Liver (tissue), 9 donors: Measurements from ENCODE around the gene MGAT4A. TPM values are rescaled to one million over a fixed set of nuclear protein-coding genes. Genes with fewer than 3 reads are reported as not detected.
A peak's percentile ranks its signal among the peaks of the same experiment; 100 is the strongest.

ENCODE experiments used
- DNase-seq: peaks from one replicate; pipeline ENCODE4 v3.0.0-alpha.2; 2017; ENCODE audit warnings: low spot score
- H3K27ac ChIP-seq, 2 donors: one replicate each; pipeline ENCODE4 v1.7.0; 2013; ENCODE audit warnings: inconsistent platforms in 2 of 2, low read length in 2 of 2, control low read depth in 1 of 2, low read depth in 1 of 2, mild to moderate bottlenecking in 1 of 2
- H3K27me3 ChIP-seq, 4 donors: one replicate each; pipeline versions ENCODE4 v1.6.1 to v1.7.0; 2013; ENCODE audit warnings: low read length in 3 of 4, inconsistent platforms in 1 of 4, mild to moderate bottlenecking in 1 of 4, moderate library complexity in 1 of 4; ENCODE audit not compliant: control insufficient read depth in 4 of 4, insufficient read depth in 4 of 4
- H3K36me3 ChIP-seq, 4 donors: one replicate each; pipeline versions ENCODE4 v1.6.1 to v1.7.0; 2013; ENCODE audit warnings: low read length in 3 of 4, mild to moderate bottlenecking in 3 of 4, low read depth in 1 of 4, moderate library complexity in 1 of 4; ENCODE audit not compliant: control insufficient read depth in 4 of 4, insufficient read depth in 3 of 4
- H3K4me1 ChIP-seq, 4 donors: one replicate each; pipeline versions ENCODE4 v1.6.1 to v1.7.0; 2013; ENCODE audit warnings: low read length in 3 of 4, mild to moderate bottlenecking in 3 of 4, moderate library complexity in 1 of 4; ENCODE audit not compliant: control insufficient read depth in 4 of 4, insufficient read depth in 4 of 4
- H3K4me3 ChIP-seq, 3 donors: one replicate each; pipeline versions ENCODE4 v1.6.1 to v1.7.0; 2013; ENCODE audit warnings: low read length in 3 of 3, control low read depth in 1 of 3, low read depth in 1 of 3, mild to moderate bottlenecking in 1 of 3
- H3K9ac ChIP-seq, 2 donors: one replicate each; pipeline ENCODE4 v1.7.0; 2013; ENCODE audit warnings: low read length in 2 of 2, mild to moderate bottlenecking in 2 of 2, moderate library complexity in 2 of 2, control low read depth in 1 of 2, low read depth in 1 of 2
- H3K9me3 ChIP-seq, 4 donors: one replicate each; pipeline versions ENCODE4 v1.6.1 to v1.7.0; 2013; ENCODE audit warnings: low read length in 3 of 4; ENCODE audit not compliant: control insufficient read depth in 4 of 4
- ATF3 ChIP-seq: IDR thresholded peaks from 2 replicates; pipeline ENCODE4 v1.6.1; 2016; ENCODE audit warnings: antibody characterized with exemption
- CTCF ChIP-seq: fragments of 150-350 bp; IDR thresholded peaks from 2 replicates; pipeline ENCODE4 v1.5.1; 2017; ENCODE audit warnings: improper control_type of control experiment, low read depth, low read length; ENCODE audit not compliant: missing input control
- EGR1 ChIP-seq, 2 donors: IDR thresholded peaks; 2 replicates each; pipeline ENCODE4 v1.6.1; 2016 to 2018; ENCODE audit warnings: antibody characterized with exemption in 2 of 2, low read depth in 2 of 2
- FOXA2 ChIP-seq: IDR thresholded peaks from 2 replicates; pipeline ENCODE4 v1.6.1; 2016; ENCODE audit warnings: antibody characterized with exemption
- GABPA ChIP-seq, 2 donors: IDR thresholded peaks in 1 of 2; conservative IDR thresholded peaks in 1 of 2; 2 replicates each; pipeline ENCODE4 v1.6.1; 2016; ENCODE audit warnings: antibody characterized with exemption in 2 of 2, mild to moderate bottlenecking in 1 of 2, moderate library complexity in 1 of 2
- HNF4A ChIP-seq, 2 donors: conservative IDR thresholded peaks; 2 replicates each; pipeline ENCODE4 v1.6.1; 2016; ENCODE audit warnings: antibody characterized with exemption in 2 of 2, mild to moderate bottlenecking in 2 of 2
- HNF4G ChIP-seq: IDR thresholded peaks from 2 replicates; pipeline ENCODE4 v1.6.1; 2016; ENCODE audit warnings: antibody characterized with exemption
- JUND ChIP-seq, 2 donors: IDR thresholded peaks; 2 replicates each; pipeline ENCODE4 v1.6.1; 2016; ENCODE audit warnings: antibody characterized with exemption in 2 of 2
- MAX ChIP-seq: IDR thresholded peaks from 2 replicates; pipeline ENCODE4 v1.6.1; 2016; ENCODE audit warnings: antibody characterized with exemption
- RAD21 ChIP-seq, 2 donors: IDR thresholded peaks; 2 replicates each; pipeline ENCODE4 v1.6.1; 2016; ENCODE audit warnings: antibody characterized with exemption in 2 of 2, mild to moderate bottlenecking in 2 of 2
- REST ChIP-seq: IDR thresholded peaks from 2 replicates; pipeline ENCODE4 v1.6.1; 2016; ENCODE audit warnings: antibody characterized with exemption, mild to moderate bottlenecking
- RXRA ChIP-seq, 2 donors: IDR thresholded peaks; 2 replicates each; pipeline ENCODE4 v1.6.1; 2017 to 2018; ENCODE audit warnings: antibody characterized with exemption in 2 of 2, mild to moderate bottlenecking in 1 of 2
- SP1 ChIP-seq: IDR thresholded peaks from 2 replicates; pipeline ENCODE4 v1.6.1; 2018; ENCODE audit warnings: antibody characterized with exemption, mild to moderate bottlenecking
- TAF1 ChIP-seq: conservative IDR thresholded peaks from 2 replicates; pipeline ENCODE4 v1.6.1; 2016; ENCODE audit warnings: antibody characterized with exemption, mild to moderate bottlenecking
- YY1 ChIP-seq: IDR thresholded peaks from 2 replicates; pipeline ENCODE4 v1.6.1; 2016; ENCODE audit warnings: antibody characterized with exemption, mild to moderate bottlenecking
- WGBS: extraction: QIAGEN DNeasy Blood & Tissue Kit; methylation state at CpG from one replicate; pipeline ENCODE4 v1.1.7; 2013; 5-methylcytosine and 5-hydroxymethylcytosine counted together
- polyA plus RNA-seq, 2 donors: library from polyadenylated mRNA; stranded (reverse) in 1 of 2; unstranded in 1 of 2; fragments of 200-250 nt in 1 of 2; fragments of >200 nt in 1 of 2; fragmentation: Nextera tagmentation in 1 of 2; extraction: Ambion mirVana in 1 of 2; gene quantifications; one replicate each; pipeline versions ENCODE4 v1.2.1 to v1.2.3, GENCODE V29; 2013 to 2015
- total RNA-seq, 2 donors: library from RNA; depleted of rRNA; stranded (reverse); fragments of >200 nt; gene quantifications; one replicate each; pipeline ENCODE4 v1.2.3, GENCODE V29; 2014
- donor health status: healthy.
- donor health status: healthy.
- donor health status: healthy.
- donor health status: healthy.
- donor health status: healthy.

Gene MGAT4A
- total and polyA plus RNA-seq, 4 donors = 2.7 to 17.3 (median 5.4) TPM

GRCh38 chr2:98623657-98624056, 107.3 kb downstream of the MGAT4A start:
- DNase-seq = no peak
- 63% methylated on average over 5 of the region's 5 CpGs for WGBS
- Histone ChIP-seq H3K9ac (no peak overlapping the region), H3K27ac (no peak overlapping the region), H3K27me3 (no peaks in the 10 kb centered on the region), H3K4me1 (peaks cover 0 to 2% (median 0%) of the 10 kb centered on the region in 4 donors), H3K36me3 (peaks cover 0 to 4% (median 1%) of the 10 kb centered on the region in 4 donors), H3K4me3 (no peak overlapping the region), H3K9me3 (no peaks in the 10 kb centered on the region)
- TF ChIP-seq RAD21 (IDR thresholded peaks at IDR 0.05) = peak in 1 of 2 donors; percentile 5
- no peak for TF ChIP-seq HNF4G
- no peak for TF ChIP-seq RXRA (IDR thresholded peaks at IDR 0.05)
- TF ChIP-seq CTCF = no peak
- peak; percentile 26 to 68 for TF ChIP-seq HNF4A (conservative IDR thresholded peaks at IDR 0.05)
- no peak for TF ChIP-seq JUND (IDR thresholded peaks at IDR 0.05)
- peak; percentile 18 for TF ChIP-seq SP1
- TF ChIP-seq ATF3 = peak; percentile 20
- TF ChIP-seq EGR1 (IDR thresholded peaks at IDR 0.05; ENCODE audit: low read depth in 2 of 2) = no peak
- no peak for TF ChIP-seq YY1
- TF ChIP-seq GABPA (IDR thresholded peaks at IDR 0.05 in 1 of 2, conservative IDR thresholded peaks at IDR 0.05 in 1 of 2) = peak; percentile 30 to 67
- no peak for TF ChIP-seq REST
- TF ChIP-seq TAF1 = no peak
- no peak for TF ChIP-seq MAX
- no peak for TF ChIP-seq FOXA2

- 70% methylated on average over 5 of the region's 5 CpGs for WGBS
- no peak for TF ChIP-seq TAF1
- no peak overlapping the region for H3K4me3 ChIP-seq
Measured at GRCh38 chr2:98617149-98617548, 113.8 kb downstream of the MGAT4A start.

More at GRCh38 chr2:98617149-98617548, 113.8 kb downstream of the MGAT4A start:
- no peak for DNase-seq
- Histone ChIP-seq H3K9ac (no peak overlapping the region), H3K4me1 (no peaks in the 10 kb centered on the region), H3K27ac (no peak overlapping the region), H3K27me3 (no peaks in the 10 kb centered on the region), H3K36me3 (peaks cover 1 to 47% (median 42%) of the 10 kb centered on the region in 4 donors), H3K9me3 (no peaks in the 10 kb centered on the region)
